K562 (cell line): ENCODE data around the gene PTRH2. TPM values are rescaled to one million over a fixed set of nuclear protein-coding genes. Genes with fewer than 3 reads are reported as not detected.

Experiments used
- AFF4 ChIP-seq: sonication (generic); formaldehyde crosslinking; IDR thresholded peaks from 2 replicates; pipeline ENCODE4 v1.8.0; 2023; ENCODE audit warnings: mild to moderate bottlenecking, missing genetic modification reagents
- CBX5 ChIP-seq: IDR thresholded peaks from 2 replicates; pipeline ENCODE4 v1.6.1; 2014; ENCODE audit warnings: low read depth, borderline replicate concordance
- GABPB2 ChIP-seq: fragments of 250-450 bp; sonication (Bioruptor Pico); conservative IDR thresholded peaks from 2 replicates; pipeline ENCODE4 v1.5.1; 2021; ENCODE audit warnings: mild to moderate bottlenecking
- GATAD2A ChIP-seq: fragments of 450-650 bp; IDR thresholded peaks from 2 replicates; pipeline ENCODE4 v1.6.1; 2017
- OTX1 ChIP-seq: fragments of 450-650 bp; formaldehyde crosslinking; IDR thresholded peaks from 2 replicates; pipeline ENCODE4 v1.4.0; 2022; ENCODE audit warnings: mild to moderate bottlenecking
- RUNX1 ChIP-seq: sonication (generic); IDR thresholded peaks from 2 replicates; pipeline ENCODE4 v1.6.1; 2016; ENCODE audit warnings: antibody characterized with exemption, low read depth
- SMAD4 ChIP-seq: fragments of 250-450 bp; sonication (Bioruptor Pico); conservative IDR thresholded peaks from 2 replicates; pipeline ENCODE4 v1.8.0; 2021; ENCODE audit warnings: inconsistent platforms, mild to moderate bottlenecking, moderate library complexity
- TEAD2 ChIP-seq: fragments of 450-650 bp; IDR thresholded peaks from 2 replicates; pipeline ENCODE4 v1.6.1; 2016; ENCODE audit warnings: missing genetic modification characterization, control low read depth, missing compliant biosample characterization
- TRIM24 ChIP-seq, 2 experiments: fragments of 450-650 bp; IDR thresholded peaks; 2 replicates each; pipeline ENCODE4 v1.6.1; 2016
- U2AF2 ChIP-seq: fragments of 200-400 bp; formaldehyde crosslinking; optimal IDR thresholded peaks from 2 replicates; pipeline ENCODE3; 2017; ENCODE audit warnings: low read depth, mild to moderate bottlenecking, low read length
- XRCC4 ChIP-seq: IDR thresholded peaks from one replicate; pipeline ENCODE4 v1.6.1; 2011; ENCODE audit not compliant: insufficient read depth, insufficient read length; ENCODE audit errors: extremely low read depth
- ZNF165 ChIP-seq: fragments of 250-450 bp; sonication (Bioruptor Pico); IDR thresholded peaks from 2 replicates; pipeline ENCODE4 v1.4.0; 2020; ENCODE audit warnings: borderline replicate concordance
- ZNF239 ChIP-seq: fragments of 250-450 bp; sonication (Bioruptor Pico); IDR thresholded peaks from 2 replicates; pipeline ENCODE4 v1.4.0; 2020; ENCODE audit warnings: mild to moderate bottlenecking
- ZNF41 ChIP-seq: fragments of 250-450 bp; sonication (Bioruptor Pico); conservative IDR thresholded peaks from 2 replicates; pipeline ENCODE4 v1.4.0; 2020; ENCODE audit warnings: mild to moderate bottlenecking
- polyA plus RNA-seq, 8 experiments: library from polyadenylated mRNA; depleted of rRNA in 4 of 8; stranded (reverse) in 5 of 8; unstranded in 3 of 8; fragments of >200 nt; fragmentation: Nextera tagmentation in 2 of 8; fragmentation: Illumina TruSeq in 1 of 8; extraction: Ambion mirVana in 2 of 8; extraction: Trizol in 1 of 8; gene quantifications; 2 replicates each; pipeline versions ENCODE4 v1.2.1 to v1.2.3, GENCODE V29; 2011 to 2014; ENCODE audit warnings: inconsistent platforms in 1 of 8, missing spikeins in 1 of 8
- total RNA-seq, 7 experiments: library from RNA; depleted of rRNA in 6 of 7; stranded (reverse); fragments of >200 nt in 6 of 7; fragmentation: Illumina TruSeq in 2 of 7; extraction: Trizol in 2 of 7; gene quantifications; 2 replicates each; pipeline versions ENCODE4 v1.2.1 to v1.2.3, GENCODE V29; 2011 to 2021; ENCODE audit warnings: low replicate concordance in 1 of 7
- TF ChIP-seq, protein P1 (sequence below): fragments of 250-450 bp; sonication (Bioruptor Pico); IDR thresholded peaks from 2 replicates; pipeline ENCODE4 v1.5.1; 2021; ENCODE audit warnings: mild to moderate bottlenecking
- TF ChIP-seq, protein P2 (sequence below): fragments of 200-800 bp; sonication (Bioruptor generic); IDR thresholded peaks from 2 replicates; pipeline ENCODE4 v1.6.1; 2016; ENCODE audit warnings: missing genetic modification characterization, missing compliant biosample characterization
- TF ChIP-seq, protein P3 (sequence below): sonication (generic); formaldehyde crosslinking; IDR thresholded peaks from 2 replicates; pipeline ENCODE4 v1.8.1; 2023; ENCODE audit warnings: mild to moderate bottlenecking, missing genetic modification reagents

PTRH2 gene
- total and polyA plus RNA-seq, 9 of the 15 experiments (the other 6 are each of a cell fraction or from before 2014, with no cell fraction given) = 53.1 to 210 (median 126) TPM

DNA sequence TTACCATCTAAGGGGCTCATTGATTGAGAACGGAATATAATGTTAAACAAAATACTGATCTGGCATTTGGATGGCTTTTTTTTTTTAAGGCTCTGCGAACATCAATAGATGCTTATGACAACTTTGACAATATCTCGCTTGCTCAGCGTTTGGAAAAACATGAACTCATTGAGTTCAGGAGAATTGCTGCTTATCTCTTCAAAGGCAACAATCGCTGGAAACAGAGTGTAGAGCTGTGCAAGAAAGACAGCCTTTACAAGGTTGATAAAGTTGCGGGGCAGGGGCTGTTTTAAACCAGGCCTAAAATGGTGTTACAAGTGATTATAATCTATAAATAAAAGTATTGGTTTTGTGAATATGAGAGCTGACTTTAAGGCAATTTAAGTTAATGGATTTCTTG, 22.3 kb downstream of the PTRH2 start (continued):
- TF ChIP-seq AFF4 (CRISPR knock-in tag) (no peak), OTX1 (CRISPR knock-in tag) (no peak), SMAD4 (CRISPR knock-in tag) (peak; percentile 80), RUNX1 (no peak), GABPB2 (no peak), XRCC4 (no peak), ZNF165 (CRISPR knock-in tag) (no peak), U2AF2 (no peak), CBX5 (no peak), TEAD2 (tag) (no peak), TRIM24 (IDR thresholded peaks at IDR 0.05) (peak; percentile 92 to 93), ZNF41 (CRISPR knock-in tag) (no peak), ZNF239 (CRISPR knock-in tag) (no peak), GATAD2A (0 out of 2 replicates have a peak, but pooled peaks have one; percentile 48)
- TF ChIP-seq, protein P1, sequence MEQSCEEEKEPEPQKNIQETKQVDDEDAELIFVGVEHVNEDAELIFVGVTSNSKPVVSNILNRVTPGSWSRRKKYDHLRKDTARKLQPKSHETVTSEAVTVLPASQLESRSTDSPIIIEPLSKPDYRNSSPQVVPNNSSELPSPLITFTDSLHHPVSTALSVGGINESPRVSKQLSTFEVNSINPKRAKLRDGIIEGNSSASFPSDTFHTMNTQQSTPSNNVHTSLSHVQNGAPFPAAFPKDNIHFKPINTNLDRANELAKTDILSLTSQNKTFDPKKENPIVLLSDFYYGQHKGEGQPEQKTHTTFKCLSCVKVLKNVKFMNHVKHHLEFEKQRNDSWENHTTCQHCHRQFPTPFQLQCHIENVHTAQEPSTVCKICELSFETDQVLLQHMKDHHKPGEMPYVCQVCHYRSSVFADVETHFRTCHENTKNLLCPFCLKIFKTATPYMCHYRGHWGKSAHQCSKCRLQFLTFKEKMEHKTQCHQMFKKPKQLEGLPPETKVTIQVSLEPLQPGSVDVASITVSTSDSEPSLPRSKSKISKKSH (CRISPR knock-in tag) = no peak
- TF ChIP-seq, protein P2, sequence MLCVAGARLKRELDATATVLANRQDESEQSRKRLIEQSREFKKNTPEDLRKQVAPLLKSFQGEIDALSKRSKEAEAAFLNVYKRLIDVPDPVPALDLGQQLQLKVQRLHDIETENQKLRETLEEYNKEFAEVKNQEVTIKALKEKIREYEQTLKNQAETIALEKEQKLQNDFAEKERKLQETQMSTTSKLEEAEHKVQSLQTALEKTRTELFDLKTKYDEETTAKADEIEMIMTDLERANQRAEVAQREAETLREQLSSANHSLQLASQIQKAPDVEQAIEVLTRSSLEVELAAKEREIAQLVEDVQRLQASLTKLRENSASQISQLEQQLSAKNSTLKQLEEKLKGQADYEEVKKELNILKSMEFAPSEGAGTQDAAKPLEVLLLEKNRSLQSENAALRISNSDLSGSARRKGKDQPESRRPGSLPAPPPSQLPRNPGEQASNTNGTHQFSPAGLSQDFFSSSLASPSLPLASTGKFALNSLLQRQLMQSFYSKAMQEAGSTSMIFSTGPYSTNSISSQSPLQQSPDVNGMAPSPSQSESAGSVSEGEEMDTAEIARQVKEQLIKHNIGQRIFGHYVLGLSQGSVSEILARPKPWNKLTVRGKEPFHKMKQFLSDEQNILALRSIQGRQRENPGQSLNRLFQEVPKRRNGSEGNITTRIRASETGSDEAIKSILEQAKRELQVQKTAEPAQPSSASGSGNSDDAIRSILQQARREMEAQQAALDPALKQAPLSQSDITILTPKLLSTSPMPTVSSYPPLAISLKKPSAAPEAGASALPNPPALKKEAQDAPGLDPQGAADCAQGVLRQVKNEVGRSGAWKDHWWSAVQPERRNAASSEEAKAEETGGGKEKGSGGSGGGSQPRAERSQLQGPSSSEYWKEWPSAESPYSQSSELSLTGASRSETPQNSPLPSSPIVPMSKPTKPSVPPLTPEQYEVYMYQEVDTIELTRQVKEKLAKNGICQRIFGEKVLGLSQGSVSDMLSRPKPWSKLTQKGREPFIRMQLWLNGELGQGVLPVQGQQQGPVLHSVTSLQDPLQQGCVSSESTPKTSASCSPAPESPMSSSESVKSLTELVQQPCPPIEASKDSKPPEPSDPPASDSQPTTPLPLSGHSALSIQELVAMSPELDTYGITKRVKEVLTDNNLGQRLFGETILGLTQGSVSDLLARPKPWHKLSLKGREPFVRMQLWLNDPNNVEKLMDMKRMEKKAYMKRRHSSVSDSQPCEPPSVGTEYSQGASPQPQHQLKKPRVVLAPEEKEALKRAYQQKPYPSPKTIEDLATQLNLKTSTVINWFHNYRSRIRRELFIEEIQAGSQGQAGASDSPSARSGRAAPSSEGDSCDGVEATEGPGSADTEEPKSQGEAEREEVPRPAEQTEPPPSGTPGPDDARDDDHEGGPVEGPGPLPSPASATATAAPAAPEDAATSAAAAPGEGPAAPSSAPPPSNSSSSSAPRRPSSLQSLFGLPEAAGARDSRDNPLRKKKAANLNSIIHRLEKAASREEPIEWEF = no peak
- TF ChIP-seq, protein P3, sequence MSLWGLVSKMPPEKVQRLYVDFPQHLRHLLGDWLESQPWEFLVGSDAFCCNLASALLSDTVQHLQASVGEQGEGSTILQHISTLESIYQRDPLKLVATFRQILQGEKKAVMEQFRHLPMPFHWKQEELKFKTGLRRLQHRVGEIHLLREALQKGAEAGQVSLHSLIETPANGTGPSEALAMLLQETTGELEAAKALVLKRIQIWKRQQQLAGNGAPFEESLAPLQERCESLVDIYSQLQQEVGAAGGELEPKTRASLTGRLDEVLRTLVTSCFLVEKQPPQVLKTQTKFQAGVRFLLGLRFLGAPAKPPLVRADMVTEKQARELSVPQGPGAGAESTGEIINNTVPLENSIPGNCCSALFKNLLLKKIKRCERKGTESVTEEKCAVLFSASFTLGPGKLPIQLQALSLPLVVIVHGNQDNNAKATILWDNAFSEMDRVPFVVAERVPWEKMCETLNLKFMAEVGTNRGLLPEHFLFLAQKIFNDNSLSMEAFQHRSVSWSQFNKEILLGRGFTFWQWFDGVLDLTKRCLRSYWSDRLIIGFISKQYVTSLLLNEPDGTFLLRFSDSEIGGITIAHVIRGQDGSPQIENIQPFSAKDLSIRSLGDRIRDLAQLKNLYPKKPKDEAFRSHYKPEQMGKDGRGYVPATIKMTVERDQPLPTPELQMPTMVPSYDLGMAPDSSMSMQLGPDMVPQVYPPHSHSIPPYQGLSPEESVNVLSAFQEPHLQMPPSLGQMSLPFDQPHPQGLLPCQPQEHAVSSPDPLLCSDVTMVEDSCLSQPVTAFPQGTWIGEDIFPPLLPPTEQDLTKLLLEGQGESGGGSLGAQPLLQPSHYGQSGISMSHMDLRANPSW (CRISPR knock-in tag) = no peak
